ENCODE data around the gene ZHX3. TPM values are rescaled to one million over a fixed set of nuclear protein-coding genes. Genes with fewer than 3 reads are reported as not detected.
A peak's percentile ranks its signal among the peaks of the same experiment; 100 is the strongest.

The ZHX3 gene
- total RNA-seq, 4 donors from 2014 or later: 47.1 to 58.6 (median 50.7) TPM

DNA sequence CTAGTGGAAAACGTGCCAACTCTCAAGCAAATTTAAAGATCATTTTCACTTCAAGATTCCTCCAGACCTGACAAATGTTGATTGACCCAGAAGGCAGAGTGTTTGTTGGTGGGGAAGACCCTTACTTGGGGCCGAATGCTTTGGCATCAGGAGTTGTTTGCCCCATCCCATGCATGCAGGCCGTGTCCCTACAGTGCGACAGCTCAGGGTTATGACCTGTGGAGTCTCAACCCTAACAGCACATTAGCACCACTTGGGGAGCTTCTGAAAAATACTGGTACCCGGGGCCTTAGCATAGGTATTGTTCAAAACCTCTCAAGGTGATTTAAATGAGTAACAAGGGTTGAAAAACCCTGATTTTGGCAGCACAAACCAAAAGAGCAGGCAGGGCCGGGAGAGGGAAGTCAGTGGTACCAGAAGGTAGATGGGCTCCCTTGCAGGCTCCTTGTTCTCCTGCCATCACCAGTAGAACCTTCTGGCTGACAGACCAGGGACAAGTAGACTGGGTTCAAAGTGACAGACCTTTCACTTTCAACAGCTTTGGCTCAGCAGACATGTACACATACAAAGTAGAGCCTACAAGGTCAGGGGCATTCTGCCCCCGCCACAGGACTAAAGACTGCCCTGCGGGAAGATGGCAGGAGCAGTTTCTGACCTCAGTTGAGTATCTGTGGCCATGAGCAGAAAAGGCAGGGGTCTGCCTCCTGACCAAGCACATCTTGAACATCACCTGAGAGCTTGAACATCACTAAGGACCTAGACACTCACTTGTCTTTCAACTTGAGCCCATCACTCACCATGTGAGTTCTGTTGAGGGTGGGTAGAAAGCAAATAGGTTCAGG, 140.6 kb downstream of the ZHX3 start:
- DNase-seq (ENCODE audit: low spot score in 2 of 2): peak in 1 of 2 donors; percentile 3
- H3K9me3 ChIP-seq: no peaks in the 10 kb centered on the region
- no peak overlapping the region for H3K4me3 ChIP-seq
- WGBS, 2 donors: 84 to 93% methylated on average over 8 of the region's 8 CpGs
- H3K27ac ChIP-seq: peak overlapping the region; percentile 30 to 84 (median 64)
- H3K4me1 ChIP-seq: peaks cover 0 to 74% (median 39%) of the 10 kb centered on the region in 4 donors
- TF ChIP-seq, protein P1, sequence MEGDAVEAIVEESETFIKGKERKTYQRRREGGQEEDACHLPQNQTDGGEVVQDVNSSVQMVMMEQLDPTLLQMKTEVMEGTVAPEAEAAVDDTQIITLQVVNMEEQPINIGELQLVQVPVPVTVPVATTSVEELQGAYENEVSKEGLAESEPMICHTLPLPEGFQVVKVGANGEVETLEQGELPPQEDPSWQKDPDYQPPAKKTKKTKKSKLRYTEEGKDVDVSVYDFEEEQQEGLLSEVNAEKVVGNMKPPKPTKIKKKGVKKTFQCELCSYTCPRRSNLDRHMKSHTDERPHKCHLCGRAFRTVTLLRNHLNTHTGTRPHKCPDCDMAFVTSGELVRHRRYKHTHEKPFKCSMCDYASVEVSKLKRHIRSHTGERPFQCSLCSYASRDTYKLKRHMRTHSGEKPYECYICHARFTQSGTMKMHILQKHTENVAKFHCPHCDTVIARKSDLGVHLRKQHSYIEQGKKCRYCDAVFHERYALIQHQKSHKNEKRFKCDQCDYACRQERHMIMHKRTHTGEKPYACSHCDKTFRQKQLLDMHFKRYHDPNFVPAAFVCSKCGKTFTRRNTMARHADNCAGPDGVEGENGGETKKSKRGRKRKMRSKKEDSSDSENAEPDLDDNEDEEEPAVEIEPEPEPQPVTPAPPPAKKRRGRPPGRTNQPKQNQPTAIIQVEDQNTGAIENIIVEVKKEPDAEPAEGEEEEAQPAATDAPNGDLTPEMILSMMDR (IDR thresholded peaks at IDR 0.05): no peak
- no peak for TF ChIP-seq POLR2A (IDR thresholded peaks at IDR 0.05)
- TF ChIP-seq EP300 (IDR thresholded peaks at IDR 0.05): no peak
- H3K27me3 ChIP-seq: no peaks in the 10 kb centered on the region
- peaks cover 0 to 36% (median 4%) of the 10 kb centered on the region in 3 donors for H3K36me3 ChIP-seq

DNA sequence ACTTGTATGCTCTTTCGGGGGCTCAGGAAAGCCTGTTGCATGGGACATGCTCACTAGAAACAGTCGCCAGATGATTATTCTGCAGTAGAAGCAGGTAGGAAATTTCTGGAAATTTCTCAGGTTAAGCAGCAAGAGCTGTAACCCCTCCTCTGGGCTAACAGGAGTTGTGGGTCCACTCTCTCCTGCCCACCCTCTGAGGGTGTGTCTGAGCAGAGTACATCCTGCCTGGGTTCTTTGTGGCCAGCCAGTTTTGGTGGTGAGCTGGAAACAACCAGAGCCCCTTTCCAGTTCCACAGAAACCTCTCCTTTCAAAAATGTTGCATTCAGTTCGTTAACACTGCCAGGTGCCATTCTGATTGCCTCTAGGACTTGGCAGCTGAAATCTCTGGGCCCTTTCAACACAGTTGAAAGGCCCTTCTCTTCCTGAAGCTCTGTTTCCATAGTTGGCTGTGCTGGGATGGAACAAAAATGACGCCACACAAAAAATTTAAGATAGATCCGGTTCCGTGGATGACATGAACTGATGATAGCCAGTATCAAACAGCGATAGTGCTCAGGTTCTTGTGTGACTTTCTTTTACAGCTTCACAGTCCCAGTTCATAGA, 141.7 kb downstream of the ZHX3 start:
- Histone ChIP-seq H3K4me3 (no peak overlapping the region), H3K27me3 (no peaks in the 10 kb centered on the region), H3K4me1 (peaks cover 0 to 79% (median 39%) of the 10 kb centered on the region in 4 donors), H3K9me3 (no peaks in the 10 kb centered on the region), H3K27ac (peak overlapping the region; percentile 60 to 84 (median 74)), H3K36me3 (peaks cover 0 to 44% (median 4%) of the 10 kb centered on the region in 3 donors)
- 86 to 88% methylated on average over 7 of the region's 7 CpGs for WGBS, 2 donors
- peak in 1 of 2 donors; percentile 3 for DNase-seq (ENCODE audit: low spot score in 2 of 2)
- TF ChIP-seq POLR2A (IDR thresholded peaks at IDR 0.05) (no peak), EP300 (IDR thresholded peaks at IDR 0.05) (no peak)
- TF ChIP-seq, protein P1 (IDR thresholded peaks at IDR 0.05): no peak

DNA sequence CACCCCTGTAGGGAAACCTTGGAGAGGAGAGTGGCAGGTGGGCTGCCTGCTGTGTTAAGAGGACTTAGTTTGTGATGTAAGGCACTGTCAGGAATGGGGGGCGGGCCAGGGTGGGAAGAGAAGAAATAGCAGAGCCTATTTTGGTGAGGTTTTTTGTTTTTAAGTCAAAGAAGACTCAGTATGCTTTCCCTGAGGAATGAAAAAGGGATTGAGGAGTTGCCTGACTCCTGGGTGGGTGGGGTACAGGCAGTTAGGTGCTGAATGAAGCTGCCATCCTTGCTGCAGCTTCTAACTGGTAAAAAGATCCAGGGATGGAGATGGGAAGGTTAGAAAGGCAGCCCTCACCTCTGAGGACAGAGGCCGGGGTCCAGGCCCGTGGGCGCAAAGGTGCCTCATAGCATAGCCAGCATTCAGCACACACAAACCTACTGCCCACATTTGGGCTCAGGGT, 142.3 kb downstream of the ZHX3 start:
- Histone ChIP-seq H3K9me3 (no peaks in the 10 kb centered on the region), H3K4me1 (peaks cover 0 to 79% (median 39%) of the 10 kb centered on the region in 4 donors), H3K36me3 (peaks cover 0 to 50% (median 4%) of the 10 kb centered on the region in 3 donors), H3K27me3 (no peaks in the 10 kb centered on the region), H3K4me3 (no peak overlapping the region), H3K27ac (peak overlapping the region; percentile 60 to 84 (median 74))
- 93% methylated on average over 4 of the region's 4 CpGs for WGBS, 2 donors
- DNase-seq (ENCODE audit: low spot score in 2 of 2): peak in 1 of 2 donors; percentile 4
- TF ChIP-seq POLR2A (IDR thresholded peaks at IDR 0.05) (no peak), EP300 (IDR thresholded peaks at IDR 0.05) (no peak)
- TF ChIP-seq, protein P1 (IDR thresholded peaks at IDR 0.05): no peak

DNA sequence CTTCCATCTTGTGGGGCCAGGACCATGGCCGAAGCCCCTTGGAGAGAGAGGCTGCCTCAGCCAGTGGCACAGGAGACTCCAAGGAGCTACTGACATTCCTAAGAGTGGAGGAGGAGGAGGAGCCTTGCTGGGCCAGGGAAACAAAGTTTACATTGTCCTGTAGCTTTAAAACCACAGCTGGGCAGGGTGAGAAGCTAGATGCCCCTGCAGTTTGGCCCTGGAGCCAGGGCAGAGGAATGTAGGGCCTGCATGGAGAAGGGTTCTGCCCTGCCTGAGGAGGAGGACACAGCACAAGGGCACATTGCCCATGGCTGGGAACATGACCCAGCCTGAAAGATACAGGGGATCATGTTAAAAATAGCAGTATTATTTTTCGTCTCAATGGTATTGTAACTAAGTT, 142.7 kb downstream of the ZHX3 start:
- no peak for TF ChIP-seq POLR2A (IDR thresholded peaks at IDR 0.05)
- TF ChIP-seq EP300 (IDR thresholded peaks at IDR 0.05): no peak
- TF ChIP-seq, protein P1 (IDR thresholded peaks at IDR 0.05): no peak
- H3K4me1 ChIP-seq: peaks cover 0 to 79% (median 39%) of the 10 kb centered on the region in 4 donors
- no peak overlapping the region for H3K4me3 ChIP-seq
- peaks cover 0 to 54% (median 4%) of the 10 kb centered on the region in 3 donors for H3K36me3 ChIP-seq
- no peaks in the 10 kb centered on the region for H3K9me3 ChIP-seq
- peak overlapping the region; percentile 60 to 84 (median 74) for H3K27ac ChIP-seq
- no peaks in the 10 kb centered on the region for H3K27me3 ChIP-seq
- 51 to 52% methylated on average over 2 of the region's 2 CpGs for WGBS, 2 donors
- DNase-seq (ENCODE audit: low spot score in 2 of 2): no peak
